MM.1S (cell line): ENCODE measurements around the gene CDK6.

Experiments
- CTCF ChIP-seq: fragments of 300-600 bp; sonication (generic); IDR thresholded peaks from 2 replicates; pipeline ENCODE4 v1.5.1; 2016; ENCODE audit warnings: antibody characterized with exemption, low read length, mixed read lengths
- EZH2 ChIP-seq: fragments of 300-600 bp; sonication (generic); optimal IDR thresholded peaks from 2 replicates; pipeline ENCODE3; 2017; ENCODE audit warnings: low read depth, mild to moderate bottlenecking, antibody characterized with exemption, low read length, mixed read lengths

DNA sequence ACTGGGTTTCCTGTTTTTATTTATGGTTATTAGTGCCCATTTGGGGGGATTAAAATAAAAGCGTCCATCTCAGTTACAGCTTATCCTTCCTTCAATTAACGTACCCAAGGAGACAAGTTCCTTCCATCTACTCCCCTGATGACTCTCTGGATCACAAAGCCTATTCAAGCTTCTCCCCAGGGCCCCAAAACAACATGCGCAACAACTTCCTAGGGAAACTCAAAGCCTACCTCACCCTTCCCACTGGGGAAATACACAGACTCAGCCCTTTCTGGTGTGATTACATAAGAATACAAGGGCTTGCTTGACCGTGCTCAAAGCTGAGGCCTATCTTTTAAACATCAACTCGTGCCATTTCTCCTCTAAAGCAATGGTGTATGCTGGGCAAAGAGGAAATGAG, 112.4 kb downstream of the CDK6 start:
- TF ChIP-seq CTCF, result no peak
- no peak for TF ChIP-seq EZH2
